Activated CD4-positive, alpha-beta T cell treated with anti-CD3 and anti-CD28 coated beads for 48 hours (primary cell): ENCODE results near the gene FAM110D.
A peak's percentile ranks its signal among the peaks of the same experiment; 100 is the strongest.

Source experiments
- DNase-seq: peaks from one replicate; pipeline ENCODE4 v3.0.0-alpha.2; 2020

FAM110D gene

GRCh38 chr1:26164036-26164860 lies 5.4 kb downstream of the FAM110D start:
- DNase-seq, result peak; percentile 55

GRCh38 chr1:26164861-26165842 lies 6.3 kb downstream of the FAM110D start:
- DNase-seq, result no peak

- DNase-seq, result no peak
Measured at GRCh38 chr1:26166719-26167281, 7.9 kb downstream of the FAM110D start.

- no peak for DNase-seq
Measured at GRCh38 chr1:26168410-26169197, 9.7 kb downstream of the FAM110D start, which contains the start of gene C1orf232. TSS of gene C1orf232 (minus strand) at chr1:26168963. CDS start at chr1:26168499, 464 bp downstream.

GRCh38 chr1:26169198-26169554 lies 10.3 kb downstream of the FAM110D start:
- DNase-seq, result no peak

DNA sequence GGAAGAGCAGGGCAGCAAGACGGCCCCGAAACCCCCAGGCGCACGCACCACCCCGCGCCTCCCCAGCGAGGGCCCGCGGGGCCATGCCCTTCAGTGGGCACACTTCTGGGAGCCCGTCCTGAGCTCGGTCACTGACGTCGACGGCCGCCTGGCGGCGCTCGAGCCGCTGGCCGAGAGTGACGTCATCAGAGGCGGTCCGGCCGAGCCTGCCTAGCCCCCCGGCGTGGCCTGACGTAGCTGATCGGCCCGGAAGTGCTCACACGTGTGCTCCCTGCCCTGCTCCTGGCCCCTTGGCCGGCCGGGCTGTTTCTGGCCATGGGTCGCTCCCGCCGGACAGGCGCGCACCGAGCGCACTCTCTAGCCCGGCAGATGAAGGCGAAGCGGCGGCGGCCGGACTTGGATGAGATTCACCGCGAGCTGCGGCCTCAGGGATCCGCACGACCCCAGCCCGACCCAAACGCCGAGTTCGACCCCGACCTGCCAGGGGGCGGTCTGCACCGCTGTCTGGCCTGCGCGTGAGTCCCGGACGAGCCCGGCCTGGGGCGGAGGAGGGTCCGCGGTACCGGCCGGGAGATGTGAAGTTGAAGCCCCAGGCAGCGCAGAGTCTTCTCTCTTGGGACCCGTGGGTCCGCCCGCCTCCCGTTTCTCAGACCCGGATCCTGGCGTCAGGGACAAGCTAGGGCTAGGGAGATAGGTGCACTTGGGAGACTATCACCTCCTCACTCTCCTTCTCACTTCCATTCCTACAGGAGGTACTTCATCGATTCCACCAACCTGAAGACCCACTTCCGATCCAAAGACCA lies 11.0 kb downstream of the FAM110D start, which contains the start of gene ZNF593:
TSS of gene ZNF593 (plus strand) at position 240 of the 803 bp plus-strand sequence. CDS start at position 316, 76 bp downstream.
- peak; percentile 93 for DNase-seq

DNA sequence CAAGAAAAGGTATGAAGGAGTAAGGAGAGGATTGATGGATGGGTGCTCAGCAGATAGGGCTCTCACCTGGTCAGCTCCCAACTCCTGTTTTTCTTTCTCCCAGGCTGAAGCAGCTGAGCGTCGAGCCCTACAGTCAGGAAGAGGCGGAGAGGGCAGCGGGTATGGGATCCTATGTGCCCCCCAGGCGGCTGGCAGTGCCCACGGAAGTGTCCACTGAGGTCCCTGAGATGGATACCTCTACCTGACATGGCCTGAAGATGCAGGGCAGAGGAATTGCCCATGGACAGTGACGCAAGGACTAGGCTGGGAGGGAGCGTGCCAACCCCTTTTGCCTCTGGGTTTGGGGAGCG lies 11.6 kb downstream of the FAM110D start:
- DNase-seq, result no peak

DNA sequence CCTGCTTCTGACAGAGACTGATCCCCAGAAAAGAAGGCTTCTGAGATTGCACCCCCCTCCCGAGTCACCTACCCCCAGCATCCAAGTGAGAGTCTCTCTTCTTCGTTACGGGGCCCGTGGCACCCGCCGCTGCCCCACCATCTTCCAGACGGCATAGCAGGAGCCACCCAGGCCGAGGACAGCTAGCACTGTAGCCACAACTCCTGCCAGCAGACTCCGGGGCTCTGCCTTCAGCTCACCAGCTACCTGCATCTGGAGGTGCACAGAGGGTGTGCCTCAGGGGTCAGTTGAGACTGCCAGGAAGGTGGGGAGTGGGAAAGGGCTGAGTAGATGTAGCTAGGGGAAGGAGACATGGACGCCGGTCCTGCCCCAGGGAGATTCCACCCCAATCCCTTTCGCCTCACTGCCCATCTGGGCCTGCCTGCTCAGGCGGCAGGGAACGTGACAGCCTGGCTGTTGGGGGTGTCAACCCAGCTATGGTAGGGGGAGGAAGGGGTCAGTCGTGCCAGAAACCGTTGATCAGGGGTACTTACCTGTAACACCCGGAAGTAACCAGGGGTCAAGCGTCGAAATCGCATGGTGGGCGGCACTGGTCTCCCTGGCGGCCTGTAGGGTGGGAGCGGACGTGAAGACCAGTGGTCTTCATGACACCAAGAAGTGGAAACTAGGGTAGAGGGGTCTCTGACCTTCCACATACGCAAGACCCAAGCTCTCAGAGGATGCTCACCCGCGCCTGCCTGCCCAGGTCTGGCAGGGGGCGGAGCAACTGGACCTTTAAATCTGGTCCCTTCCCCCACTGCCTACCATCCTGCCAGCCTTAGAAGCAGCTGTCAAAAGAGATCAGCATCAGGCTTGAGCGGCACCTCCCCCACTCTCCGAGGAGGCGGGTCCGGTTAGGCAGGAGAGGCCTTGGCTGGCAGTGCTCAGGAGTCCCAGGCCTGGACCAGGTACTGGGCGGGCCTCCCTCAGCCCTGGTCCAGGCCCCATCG lies 12.5 kb downstream of the FAM110D start, which contains the start of gene ZNF593OS:
TSS of gene ZNF593OS (minus strand) at position 749 of the 989 bp plus-strand sequence. CDS start at position 578, 171 bp downstream.
- DNase-seq, result no peak

- no peak for DNase-seq
Measured at GRCh38 chr1:26175346-26175745, 16.5 kb downstream of the FAM110D start.

DNA sequence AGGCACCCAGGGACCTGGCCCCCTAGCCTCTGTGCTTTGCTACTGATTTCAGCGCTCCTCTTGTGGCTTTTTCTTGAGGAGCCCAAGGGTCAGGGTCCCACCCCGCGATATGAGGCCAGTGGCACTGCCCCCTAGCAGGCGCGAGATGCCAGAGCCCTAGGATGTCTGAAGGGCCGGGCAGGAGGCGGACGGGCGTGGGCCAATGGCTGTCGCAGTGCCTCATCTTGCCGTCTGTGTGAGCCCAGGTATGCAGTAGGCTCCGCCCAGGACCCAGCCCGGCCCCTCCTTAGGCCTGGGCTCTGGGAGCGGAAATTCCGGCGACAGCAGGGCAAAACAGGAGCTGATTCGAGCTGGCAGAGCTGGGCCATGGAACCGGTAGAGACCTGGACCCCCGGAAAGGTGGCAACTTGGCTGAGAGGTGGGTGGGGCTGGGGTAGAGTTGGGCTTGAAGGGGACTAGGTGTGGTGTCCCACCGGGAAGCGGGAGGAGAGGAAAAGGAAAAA lies 18.4 kb downstream of the FAM110D start, which contains the start of gene CNKSR1:
TSS of gene CNKSR1 (plus strand) at position 310 of the 503 bp plus-strand sequence. CDS start at position 367, 57 bp downstream.
- peak; percentile 41 for DNase-seq

DNA sequence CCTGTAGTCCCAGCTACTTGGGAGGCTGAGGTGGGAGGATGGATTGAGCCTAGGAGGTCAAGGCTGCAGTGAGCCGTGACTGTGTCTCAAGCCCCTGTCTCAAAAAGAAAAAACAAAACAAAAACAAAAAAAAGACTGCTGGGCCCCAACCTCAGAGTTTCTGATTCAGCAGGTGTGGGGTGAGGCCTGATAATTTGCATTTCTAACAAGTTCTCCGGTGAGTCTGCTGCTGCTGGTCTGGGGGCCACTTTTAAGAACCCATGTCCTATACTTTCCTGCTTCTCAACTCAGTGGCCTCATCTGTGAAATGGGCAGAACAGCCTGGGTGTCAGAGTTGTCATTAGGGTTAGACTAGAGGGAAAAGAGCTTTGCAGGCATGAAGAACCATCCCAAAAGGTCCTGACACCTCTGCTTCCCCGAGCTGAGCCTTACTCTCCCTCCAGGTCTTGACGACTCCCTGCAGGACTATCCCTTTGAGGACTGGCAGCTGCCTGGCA lies 21.2 kb downstream of the FAM110D start:
- no peak for DNase-seq

- DNase-seq, result no peak
Measured at GRCh38 chr1:26181586-26182382, 22.9 kb downstream of the FAM110D start.

DNA sequence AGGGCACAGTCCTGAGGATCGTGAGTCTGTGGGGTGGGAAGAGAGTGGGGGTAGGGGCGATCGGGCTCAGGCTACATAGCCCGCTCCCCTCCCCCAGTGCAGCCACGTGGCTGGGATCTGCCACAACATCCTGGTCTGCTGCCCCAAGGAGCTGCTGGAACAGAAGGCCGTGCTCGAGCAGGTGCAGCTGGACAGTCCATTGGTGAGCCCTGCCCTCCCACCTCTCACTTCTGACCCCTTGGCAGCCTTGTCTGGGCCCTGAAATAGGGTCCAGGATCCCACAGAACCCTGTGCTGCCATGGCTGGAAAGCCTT lies 23.5 kb downstream of the FAM110D start:
- DNase-seq, result no peak

DNA sequence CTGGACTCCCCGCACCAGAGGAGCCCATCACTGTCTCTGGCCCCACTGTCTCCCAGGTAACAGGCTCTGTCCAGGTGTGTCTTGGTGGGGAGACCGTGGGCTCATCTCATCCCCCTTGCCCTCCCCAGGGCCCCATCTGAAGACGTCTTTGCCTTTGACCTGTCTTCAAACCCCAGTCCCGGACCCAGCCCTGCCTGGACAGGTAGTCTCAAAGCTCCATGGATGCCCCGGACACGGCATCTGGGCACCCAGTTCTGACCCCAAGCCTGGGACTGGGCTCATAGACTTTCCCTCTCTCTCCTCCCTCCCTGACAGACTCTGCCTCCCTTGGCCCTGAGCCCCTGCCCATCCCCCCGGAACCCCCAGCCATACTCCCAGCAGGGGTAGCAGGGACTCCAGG lies 25.2 kb downstream of the FAM110D start:
- no peak for DNase-seq

DNA sequence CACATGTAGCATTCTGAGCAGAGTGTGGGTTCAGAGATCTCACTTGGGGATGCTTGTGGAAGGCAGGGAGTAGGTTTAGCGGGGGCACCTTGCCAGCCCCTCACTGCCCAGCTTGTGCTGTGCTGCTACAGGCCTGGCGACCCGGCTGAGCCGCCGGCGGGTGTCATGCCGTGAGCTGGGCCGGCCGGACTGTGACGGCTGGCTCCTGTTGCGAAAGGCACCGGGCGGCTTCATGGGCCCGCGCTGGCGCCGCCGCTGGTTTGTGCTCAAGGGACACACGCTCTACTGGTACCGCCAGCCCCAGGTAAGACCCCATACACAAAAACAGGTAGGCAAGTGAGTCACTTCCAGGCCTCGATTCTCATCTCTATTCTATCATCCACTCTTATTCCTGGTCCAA lies 26.0 kb downstream of the FAM110D start:
- DNase-seq, result no peak

DNA sequence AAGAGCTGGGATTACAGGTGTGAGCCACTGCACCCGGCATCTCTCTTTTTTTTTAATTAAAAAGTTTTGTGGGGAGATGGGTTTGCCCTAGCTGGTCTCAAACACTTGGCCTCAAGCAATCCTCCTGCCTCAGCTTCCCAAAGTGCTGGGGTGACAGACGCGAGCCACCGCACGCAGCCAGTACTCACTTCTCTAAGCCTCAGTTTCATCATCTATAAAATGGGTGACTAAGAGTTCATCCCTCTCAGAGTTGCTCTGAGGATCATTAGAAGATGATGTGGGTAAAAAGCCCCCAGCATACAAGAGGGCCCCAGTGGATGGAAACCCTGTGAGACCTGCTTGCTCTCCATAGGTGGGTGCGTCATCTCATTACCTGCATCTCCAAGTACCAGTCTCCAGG lies 29.0 kb downstream of the FAM110D start:
- no peak for DNase-seq

- DNase-seq, result no peak
Measured at GRCh38 chr1:26188477-26188876, 29.6 kb downstream of the FAM110D start.

GRCh38 chr1:26189331-26189730 lies 30.5 kb downstream of the FAM110D start:
- DNase-seq, result no peak

DNA sequence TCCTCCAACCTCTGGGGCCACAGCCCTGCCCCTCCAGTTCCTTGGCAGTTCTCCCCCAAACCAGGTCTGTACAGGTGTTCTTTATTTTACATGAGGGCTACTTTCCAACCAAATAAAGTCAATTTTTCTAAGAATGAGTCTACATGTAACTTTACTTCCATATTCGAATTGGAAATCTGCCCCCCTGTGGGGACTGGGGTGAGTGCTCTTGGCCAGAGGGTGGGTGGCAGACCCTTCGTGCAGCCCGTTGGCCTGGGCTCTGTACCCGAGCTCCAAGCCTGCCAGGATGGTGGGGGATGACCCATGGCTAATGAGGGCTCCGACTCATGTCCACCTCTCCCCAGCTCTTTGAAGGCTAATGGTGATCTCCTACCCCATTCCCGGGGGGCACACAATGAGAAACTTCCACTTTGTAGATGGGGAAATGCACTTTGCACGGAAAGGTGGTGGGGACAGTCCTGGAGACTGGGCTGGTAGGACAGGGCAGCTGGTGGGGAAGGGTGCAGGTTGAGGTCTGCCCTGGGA lies 30.9 kb downstream of the FAM110D start:
- no peak for DNase-seq
